Right renal cortex interstitium (tissue), 3 donors: ENCODE data around the gene LRRC34. TPM values are rescaled to one million over a fixed set of nuclear protein-coding genes. Genes with fewer than 3 reads are reported as not detected.

ENCODE experiments used
- DNase-seq, 3 donors: peaks; one replicate each; pipeline ENCODE4 v3.0.0-alpha.2; 2013; ENCODE audit warnings: low read depth in 3 of 3, low spot score in 2 of 3
- polyA plus RNA-seq, 3 donors: library from polyadenylated mRNA; unstranded; fragments of 120-200 nt; gene quantifications; one replicate each; pipeline ENCODE4 v1.2.1, GENCODE V29; 2013; ENCODE audit not compliant: insufficient read length in 3 of 3

The LRRC34 gene, protein sequence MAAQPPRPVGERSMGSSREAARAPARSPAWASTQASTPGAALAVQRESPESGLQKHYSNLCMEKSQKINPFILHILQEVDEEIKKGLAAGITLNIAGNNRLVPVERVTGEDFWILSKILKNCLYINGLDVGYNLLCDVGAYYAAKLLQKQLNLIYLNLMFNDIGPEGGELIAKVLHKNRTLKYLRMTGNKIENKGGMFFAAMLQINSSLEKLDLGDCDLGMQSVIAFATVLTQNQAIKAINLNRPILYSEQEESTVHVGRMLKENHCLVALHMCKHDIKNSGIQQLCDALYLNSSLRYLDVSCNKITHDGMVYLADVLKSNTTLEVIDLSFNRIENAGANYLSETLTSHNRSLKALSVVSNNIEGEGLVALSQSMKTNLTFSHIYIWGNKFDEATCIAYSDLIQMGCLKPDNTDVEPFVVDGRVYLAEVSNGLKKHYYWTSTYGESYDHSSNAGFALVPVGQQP
- polyA plus RNA-seq: 10 to 100 TPM; 10.3 to 13.3 (median 13.1) TPM

DNA sequence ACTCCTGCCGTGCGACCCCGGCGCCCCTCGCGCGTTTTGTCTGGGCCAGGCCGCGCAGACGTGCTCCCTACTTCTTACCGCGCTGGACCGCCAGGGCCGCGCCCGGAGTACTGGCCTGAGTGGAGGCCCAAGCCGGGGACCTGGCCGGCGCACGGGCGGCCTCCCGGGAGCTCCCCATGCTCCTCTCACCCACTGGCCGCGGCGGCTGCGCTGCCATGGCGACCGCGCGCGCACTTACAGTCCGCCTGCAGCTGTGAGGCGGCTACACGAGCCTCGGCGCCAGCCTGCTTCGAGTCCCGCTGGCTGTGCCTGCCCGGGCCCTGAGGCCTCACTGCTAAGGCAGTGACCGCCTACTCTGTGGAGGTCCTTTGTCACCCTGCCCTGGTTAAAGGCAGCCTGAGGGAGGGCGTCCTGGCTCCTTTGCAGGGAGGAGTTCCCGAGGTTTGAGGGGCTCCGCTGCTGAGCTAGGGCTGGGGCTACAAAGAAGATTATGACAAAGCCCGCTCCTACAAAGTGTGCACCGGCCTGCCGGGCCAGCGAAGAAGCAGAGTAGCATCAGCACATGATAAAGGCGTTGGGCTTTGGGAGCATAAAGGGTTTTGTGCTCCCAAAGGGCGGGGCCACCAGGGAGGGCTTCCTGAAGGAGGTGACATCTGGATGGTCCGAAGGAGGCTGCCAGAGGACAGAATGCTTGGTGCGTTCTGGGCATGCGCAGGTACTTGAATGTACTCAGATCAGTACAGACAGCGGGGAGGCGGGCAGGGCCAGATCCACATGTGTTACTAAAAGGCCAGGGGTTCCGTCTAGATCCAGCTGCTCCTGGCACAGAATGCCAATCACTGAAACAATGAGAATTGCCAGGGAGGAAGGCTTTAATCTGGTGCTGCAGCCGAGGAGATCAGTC, at the start of gene LRRC34, which contains the start of gene LRRIQ4:
LRRC34 (minus strand) TSS at position 573 of the 904 bp plus-strand sequence; CDS start at position 217, 356 bp downstream.
LRRIQ4 (plus strand) TSS at position 539 of the 904 bp plus-strand sequence. CDS start 9,052 bp downstream, outside the sequence.
- DNase-seq: peak; percentile 38 to 53 (median 47)

DNA sequence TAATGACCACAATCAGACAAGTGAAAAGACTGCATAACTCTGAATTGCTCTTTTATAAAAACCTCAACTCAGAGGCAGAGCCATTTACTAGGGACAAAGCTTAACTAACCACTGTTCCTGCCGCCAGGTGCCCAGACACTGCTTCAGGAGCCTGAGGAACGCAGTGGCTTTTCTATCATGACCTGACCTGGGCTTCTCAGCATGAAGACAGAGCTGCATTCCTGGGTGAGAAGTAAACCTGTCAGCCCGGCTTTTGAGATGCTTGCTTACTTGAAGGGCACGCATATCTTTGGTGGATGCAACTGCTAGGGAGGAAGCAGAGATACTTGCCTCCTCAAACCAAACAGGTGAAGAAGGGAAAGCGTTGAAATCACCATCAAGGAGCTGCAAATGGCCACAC, 49.2 kb upstream of the LRRC34 start:
- DNase-seq: no peak

DNA sequence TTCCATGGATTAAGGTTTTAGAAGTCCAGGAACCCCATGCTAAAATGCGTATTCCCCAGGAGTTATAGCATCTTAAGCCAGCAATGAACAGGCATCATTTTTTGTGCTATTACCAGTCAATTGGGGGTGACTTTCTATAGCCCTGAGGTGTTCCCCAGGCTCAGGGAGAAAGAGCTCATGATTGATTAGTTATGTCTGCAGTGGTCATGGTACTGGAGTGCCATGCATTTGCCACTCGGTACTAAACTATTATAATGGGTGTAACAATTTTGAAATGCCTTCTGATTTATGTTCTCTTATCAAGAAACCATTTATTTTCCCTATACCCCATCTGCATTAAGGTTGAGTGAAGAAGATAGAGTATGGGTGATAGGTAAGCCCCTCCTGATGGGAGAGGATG, 45.1 kb upstream of the LRRC34 start:
- no peak for DNase-seq

DNA sequence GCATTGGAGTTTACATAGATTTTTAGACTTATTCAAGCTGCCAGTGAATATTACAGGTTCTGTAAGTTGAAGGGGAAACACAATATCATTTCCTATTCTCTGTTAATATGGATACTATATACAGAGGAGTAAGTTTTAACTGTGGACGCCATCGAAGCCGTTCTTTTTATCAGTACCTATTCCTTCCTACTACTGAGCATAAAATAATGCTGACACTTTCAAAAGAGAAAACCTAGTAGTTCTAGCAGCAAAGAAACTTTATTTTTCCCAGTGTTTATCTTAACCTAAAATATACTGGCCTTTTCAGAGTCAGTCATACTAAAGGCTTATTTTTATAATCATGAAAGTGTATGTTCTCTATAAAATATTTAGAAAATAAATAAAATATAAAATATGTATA, 42.8 kb upstream of the LRRC34 start:
- DNase-seq: no peak

DNA sequence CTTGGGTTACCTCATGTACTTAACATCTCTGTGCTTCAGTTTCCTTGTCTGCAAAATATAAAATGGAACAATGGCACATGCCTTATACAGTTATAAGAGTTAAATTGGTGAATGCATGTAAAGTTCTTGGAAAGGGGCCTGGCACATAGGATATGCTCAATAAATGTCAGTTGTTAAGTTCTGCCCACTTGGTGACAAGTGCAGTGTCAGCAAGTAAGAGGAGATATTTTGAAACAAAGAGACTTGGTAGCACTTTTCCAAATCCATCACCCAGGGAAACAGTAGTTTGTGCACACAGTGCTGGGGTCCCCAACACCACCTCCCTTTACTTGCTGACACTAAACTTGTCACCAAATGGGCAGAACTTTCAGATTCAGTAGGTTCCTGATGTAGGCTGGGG, 37.9 kb upstream of the LRRC34 start:
- no peak for DNase-seq

DNA sequence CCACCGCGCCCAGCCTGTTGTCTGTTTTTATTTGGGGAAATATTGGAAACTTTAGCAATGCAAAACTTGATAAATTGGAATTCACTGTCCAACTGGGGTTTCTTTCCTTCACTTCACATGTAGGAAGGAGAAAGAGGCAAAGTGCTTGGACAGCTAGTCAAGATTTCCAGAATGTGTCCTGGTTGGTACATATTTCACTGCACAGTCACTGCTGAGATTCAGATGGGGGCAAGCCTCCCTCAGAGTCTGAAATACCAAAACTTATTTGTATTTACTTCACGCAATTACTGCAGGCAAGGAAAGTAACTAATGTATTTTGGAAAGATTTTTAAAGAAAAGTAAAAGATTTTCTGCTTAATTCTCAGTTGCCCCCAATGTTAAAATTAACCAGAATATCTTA, 36.0 kb upstream of the LRRC34 start:
- no peak for DNase-seq

DNA sequence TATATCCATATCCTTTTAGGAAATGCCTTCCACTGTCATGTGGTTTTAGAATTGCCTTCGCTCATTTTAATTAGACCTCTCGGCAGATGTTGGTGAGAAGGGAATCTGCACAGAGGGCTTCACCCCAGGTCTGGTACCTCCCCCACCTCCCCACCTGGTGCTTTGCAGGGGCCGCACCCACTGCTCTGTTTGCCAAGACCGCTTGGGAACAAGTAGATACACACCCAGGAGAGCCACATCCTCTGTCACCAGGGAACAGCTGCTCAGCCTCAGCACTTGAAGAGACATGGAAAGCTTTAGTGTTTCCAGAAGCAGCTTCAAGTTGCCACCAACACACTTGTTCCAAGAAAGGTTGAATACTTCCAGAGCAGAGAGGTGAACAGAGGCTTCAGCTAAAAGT, 35.2 kb upstream of the LRRC34 start:
- no peak for DNase-seq

DNA sequence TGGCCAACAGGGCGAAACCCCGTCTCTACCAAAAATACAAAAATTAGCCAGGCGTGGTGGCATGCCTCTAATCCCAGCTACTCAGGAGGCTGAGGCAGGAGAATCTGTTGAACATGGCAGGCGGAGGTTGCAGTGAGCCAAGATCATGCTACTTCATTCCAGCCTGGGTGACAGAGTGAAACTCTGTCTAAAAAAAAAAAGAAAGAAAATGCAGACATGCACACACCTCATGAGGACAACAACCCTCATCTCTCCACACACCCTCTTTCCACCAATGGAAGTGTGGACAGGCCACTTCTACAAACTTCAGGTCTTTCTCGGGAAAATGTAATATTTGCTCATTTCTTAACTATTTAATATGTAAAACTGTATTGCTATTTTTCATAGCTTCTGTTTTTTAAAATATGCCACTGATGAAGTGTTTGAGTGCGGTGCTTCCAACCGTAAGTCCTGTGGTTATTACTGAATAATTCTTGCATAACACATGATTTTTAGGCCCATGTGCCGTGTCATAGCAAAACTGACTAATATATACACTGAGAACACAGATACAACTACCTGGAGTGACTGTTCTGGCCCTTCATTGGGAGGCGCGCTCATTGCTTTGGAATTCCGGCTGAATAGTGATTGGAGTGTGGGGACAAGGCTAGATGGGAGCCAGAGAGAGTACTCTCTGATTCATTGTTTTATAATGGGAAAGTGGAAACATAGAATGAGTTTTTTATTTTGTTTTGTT, 33.9 kb upstream of the LRRC34 start:
- no peak for DNase-seq

DNA sequence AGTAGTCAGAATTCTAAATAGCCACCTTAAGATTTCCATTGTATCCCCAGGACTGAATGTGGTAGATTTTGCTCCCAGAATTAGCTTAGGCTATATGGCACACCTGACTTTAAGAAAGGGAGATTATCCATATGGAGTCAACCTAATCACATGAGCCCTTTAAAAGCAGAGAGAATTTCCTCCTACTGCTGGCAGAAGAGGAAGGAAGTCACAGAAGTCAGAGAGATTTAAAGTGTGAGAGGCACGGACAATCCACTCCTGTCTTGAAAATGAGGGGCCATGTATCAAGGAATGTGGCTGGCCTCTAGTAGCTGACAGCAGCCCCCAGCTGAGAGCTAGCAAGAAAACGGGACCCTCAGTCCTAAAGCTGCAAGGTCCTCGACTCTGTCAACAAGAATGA, 30.3 kb upstream of the LRRC34 start:
- DNase-seq: no peak

DNA sequence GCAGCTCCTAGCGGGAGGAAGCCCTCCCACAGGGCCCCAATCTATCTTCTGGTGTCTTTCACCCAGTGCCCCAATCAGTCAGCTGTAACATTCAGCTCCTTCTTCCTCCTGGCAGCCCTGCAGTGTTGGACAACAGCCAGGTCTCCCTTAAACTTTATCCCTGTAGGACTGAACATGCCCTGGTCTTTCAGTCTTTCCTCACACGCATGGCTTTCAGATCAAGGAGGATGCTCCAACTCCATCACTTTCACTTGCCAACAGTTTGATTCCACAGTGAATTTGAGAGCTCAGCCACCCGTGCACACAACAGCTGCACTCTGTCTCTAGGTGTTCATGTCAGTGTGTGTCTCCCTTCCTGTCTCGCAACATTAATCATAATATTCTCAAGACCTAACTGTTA, 28.5 kb upstream of the LRRC34 start:
- DNase-seq: peak; percentile 18 to 49 (median 25)

DNA sequence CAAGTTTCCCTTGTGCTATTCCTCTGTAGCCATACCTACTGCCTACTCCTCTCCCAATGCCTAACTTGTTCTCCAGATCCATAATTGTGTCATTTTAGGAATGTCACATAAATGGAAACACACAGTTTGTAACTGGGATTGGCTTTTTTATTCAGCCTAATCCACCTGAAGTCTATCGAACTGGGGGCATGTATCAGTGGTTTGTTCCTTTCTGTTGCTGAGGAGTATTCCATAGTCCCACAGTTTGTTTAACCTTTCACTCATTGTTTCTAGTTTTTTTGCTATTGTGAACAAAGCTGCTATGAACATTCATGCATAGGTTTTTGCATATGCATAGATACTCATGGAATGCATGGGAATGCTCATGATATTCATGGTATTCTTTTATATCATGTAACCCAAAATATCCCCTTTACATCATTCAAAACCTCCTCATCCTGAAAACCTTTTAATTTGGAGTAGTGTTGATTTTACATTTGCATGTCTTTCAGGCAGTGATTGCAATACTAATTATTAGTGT, 25.9 kb upstream of the LRRC34 start:
- no peak for DNase-seq

DNA sequence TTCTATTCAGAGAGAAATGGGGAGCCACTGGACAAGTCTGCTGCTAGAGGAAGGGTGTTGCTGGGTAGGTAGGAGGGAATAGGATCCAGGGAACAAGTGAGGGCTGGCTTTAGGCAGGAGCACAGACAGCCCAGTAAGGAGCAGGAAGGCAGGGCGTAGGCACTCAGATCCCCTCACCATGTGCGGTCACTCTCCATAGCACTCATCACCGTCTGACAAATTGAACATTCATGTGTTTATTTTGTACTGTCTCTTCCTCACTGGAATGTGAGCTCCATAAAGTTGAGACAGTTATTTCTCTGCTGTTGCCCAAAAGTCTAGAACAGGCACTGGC, 24.2 kb upstream of the LRRC34 start:
- DNase-seq: no peak

DNA sequence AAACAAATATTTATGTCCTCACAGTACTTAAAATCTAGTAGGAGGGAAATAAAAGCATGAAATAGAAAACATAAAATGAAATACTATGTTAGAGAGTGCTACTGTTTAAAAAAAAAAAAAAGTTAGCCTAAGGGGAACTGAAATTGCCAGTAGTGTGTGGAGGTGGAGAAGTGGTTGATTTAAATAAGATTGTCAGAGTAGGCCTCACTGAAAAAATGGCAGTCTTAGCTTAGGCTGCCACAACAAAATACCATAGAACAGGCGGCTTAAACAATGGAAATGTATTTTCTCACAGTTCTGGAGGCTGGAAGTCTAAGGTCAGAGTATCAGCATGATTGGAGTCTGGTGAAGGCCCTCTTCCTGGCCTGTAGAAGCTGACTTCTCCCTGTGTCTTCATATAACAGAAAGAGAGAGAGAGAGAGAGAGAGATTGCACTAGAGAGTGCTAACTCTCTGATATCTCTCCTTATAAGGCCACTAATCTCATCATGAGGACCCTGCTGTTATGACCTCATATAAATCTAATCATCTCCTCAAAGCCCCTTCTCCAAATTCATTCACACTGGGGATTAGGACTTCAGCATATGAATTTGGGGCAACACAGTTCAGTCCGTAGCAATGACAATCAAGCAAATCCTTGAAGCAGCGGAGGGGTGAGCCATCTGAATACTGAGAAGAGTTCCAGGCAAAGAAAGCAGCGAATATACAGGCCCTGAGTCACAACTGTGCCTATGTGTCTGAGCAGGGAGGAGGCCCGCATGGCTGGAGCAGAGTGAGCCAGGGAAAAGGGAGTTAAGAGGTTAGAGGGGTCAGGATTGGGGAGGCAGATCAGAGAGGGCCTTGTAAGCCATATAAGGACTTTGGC, 23.6 kb upstream of the LRRC34 start:
- DNase-seq: no peak

DNA sequence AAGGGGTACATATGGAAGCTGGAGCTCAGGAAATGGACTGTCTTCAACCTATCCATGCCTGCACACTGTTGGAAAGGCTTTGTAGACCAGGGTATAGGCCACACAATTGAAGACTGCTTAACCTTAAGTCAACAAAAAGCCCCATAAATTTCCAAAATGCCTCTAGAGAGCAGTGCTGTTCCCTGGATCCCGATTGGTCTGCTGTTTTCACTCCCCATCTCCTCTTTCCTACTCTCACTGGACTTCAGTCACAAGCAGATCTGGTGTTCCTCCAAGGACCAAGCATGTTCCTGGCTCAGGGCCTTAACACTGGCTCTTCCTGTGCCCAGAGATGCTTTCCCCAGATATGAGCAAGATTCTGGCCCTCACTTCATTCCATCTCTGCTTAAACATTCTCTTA, 22.8 kb upstream of the LRRC34 start:
- no peak for DNase-seq

DNA sequence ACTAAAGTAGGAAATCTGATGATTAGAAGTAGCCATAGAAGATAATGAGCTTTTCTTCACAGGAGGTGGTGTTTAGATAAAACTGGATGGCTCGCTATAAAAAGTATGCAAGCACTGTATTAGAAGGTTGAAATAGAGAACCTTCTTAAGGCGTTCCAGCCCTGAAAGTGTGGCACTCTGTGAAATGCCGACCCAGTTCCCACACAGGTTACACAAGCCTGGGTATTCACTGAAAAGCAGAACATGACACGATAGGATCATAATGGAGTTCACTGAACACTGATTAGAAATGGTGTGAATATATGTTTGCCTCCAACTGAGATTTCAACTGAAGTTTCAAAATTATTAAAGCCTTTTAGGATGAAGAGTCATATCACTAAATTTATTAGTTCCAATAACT, 15.0 kb upstream of the LRRC34 start:
- no peak for DNase-seq

DNA sequence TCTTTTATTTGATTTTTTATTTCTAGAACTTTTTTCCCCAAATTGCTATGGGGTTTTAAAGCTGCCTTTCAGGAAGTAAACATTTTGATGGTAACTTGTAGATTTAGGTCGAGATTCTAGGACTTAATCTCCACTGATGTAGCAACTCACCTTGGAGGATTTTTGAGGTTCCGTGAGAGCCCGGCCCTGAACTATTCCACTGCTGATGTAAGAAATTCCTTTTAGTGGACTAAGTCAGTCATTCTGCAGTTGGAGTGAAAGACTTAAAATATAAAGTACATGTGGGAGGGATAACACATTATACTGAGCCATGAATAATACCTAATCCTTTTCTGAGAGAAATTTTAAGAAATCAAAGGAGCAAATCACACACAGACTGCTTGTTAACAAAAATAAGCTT, 12.6 kb upstream of the LRRC34 start:
- no peak for DNase-seq

DNA sequence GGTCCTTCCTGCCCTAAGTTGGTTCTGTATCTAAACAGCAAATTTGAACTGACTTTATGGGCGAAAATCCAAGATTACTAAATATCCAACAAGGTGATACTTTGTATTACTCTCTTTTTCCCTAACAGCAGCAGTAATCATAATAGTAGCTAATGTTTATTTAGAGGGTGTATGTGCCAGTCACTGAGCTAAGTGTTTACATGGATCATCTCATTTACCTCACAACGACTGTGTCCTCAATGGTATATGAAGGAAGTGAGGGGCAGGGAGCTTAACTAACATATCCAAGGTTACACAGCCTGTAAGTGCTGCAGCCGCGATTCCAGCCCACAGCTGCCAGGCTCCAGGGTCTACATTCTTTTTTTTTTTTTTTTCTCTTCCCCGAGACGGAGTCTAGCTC, 10.3 kb upstream of the LRRC34 start:
- no peak for DNase-seq

DNA sequence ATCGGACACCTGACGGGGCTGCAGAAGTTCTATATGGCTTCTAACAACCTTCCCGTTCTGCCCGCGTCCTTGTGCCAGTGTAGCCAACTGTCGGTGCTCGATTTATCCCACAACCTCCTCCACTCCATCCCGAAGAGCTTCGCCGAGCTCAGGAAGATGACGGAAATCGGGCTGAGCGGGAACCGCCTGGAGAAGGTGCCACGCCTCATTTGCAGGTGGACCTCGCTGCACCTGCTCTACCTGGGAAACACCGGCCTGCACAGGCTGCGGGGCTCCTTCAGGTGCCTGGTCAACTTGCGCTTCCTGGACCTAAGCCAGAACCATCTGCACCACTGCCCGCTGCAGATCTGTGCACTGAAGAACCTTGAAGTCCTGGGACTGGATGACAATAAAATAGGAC, 9.8 kb upstream of the LRRC34 start:
- DNase-seq: no peak

DNA sequence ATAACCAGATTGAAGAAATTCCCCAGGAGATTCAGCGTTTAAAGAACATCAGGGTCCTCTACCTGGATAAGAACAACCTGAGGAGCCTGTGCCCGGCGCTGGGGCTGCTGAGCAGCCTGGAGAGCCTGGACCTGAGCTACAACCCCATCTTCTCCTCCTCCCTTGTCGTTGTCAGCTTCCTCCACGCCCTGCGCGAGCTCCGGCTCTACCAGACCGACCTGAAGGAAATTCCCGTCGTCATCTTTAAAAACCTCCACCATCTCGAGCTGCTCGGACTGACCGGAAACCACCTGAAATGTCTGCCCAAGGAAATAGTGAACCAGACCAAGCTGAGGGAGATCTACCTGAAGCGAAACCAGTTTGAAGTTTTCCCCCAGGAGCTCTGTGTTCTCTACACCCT, 9.4 kb upstream of the LRRC34 start:
- DNase-seq: no peak

DNA sequence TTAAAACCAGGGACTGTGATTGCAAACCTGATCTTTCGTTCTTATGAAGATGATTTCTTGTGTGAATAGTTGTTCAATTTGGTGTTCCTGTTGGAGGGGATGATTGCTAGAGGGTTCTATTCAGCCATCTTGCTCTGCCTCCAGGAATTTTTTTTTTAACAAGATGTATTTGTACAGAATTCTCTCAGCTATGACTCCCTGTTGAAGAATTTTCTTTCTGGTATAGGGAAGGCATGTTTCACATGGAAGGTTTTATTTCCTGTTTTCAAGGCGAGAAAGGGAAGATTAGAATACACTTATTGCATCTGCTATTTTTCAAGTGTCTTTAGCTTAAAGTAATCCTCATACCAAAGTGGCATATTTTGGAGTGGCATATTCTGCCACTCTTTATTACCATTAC, 5.6 kb upstream of the LRRC34 start:
- no peak for DNase-seq
